Measurements from ENCODE around the gene DGKQ.
"Not testable (repeated sequence)": the region's sequence is repeated elsewhere in the genome, so short reads cannot be mapped to it uniquely, and the experiment has no call there.

Gene DGKQ

GRCh38 chr4:1009542-1010394 lies 36.4 kb upstream of the DGKQ start:
- peak; percentile 44 for DNase-seq (ENCODE audit: low spot score)

GRCh38 chr4:1008840-1009541 lies 35.6 kb upstream of the DGKQ start:
- peak; percentile 14 for DNase-seq (ENCODE audit: low spot score)

- DNase-seq (ENCODE audit: low spot score), result no peak
Observed at GRCh38 chr4:1006856-1007255, 33.5 kb upstream of the DGKQ start.

DNA sequence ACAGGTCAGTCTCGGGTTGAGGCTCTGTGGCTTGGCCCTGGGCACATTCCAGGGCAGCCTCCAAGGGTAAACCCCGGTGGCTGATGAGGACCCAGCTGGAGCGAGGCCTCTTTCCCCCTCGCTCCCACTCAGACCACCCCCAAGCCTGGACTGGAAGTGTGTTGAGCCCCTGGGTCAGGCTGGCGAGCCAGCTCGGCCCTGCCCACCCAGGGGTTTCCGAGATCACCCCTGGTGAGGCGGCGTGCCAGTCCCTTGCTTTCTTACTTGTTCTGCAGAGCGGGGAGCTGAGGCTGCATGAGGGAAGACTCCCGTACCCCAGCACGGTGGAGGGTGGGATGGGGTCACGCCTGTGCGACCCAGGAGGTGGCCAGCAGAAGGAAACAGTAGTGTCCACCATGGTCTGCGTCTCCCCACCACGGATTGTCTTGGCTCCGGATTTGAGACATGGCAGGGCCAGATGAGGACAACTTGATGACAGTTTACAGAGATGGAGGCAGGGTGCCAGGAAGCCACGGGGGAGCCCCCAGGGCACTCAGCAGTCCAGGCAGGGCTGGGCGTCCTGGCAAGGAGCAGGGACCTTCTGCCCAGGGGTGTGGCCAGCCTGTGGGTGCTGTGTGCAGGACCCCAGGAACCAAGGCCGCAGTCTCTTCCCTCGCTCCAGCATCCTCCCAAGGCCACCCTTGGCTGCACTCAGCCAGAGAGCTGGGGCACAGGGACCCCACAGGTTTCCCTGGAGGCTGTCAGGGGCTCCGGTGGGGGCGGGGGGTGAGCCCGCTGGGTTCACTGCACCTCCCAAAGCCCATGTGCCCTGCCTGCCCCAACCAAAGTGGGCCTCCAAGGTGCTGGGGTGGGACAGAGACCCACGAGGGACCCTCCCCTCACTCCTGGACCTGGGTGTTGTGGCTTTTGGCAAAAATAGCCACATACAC lies 31.5 kb upstream of the DGKQ start:
- no peak for DNase-seq (ENCODE audit: low spot score)

- no peak for DNase-seq (ENCODE audit: low spot score)
Observed at GRCh38 chr4:1004071-1004418, 30.7 kb upstream of the DGKQ start.

DNA sequence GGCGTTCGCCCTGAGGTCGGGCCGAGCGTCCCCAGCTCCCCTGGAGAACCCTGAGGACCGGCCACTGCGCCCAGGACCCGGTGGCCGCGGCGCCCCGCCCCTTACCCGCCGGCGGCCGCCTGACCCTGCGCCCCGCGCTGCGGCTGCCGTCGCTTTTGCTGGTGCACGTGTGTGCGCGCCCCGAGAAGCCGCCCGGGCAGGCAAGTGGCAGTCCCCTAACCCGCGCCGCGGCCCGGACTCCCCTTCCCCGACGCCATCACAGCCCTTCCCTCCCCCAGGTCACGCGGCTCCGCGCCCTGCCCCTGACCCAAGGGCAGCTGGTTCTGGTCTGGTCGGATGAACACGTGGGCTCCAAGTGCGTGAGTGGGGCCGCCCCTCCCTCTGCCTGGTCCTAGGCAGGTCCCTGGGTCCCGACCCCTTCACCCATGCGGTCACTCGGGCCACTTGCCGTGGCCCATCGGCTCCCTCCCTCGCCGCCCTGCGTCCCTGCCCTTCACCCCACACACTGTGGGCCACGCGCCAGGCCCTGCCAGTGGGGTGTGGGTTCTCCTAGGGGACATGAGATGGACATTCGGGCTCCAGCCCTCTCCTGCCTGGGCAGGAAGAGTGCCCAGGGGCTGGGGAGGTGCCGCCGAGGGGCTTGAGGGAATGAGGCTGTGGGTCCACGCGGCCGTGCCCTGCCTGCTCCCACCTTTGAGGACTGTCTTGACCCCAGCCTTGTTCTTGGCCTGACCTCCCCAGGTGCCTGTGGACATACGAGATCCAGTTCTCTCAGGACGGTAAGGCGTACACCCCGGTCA lies 30.1 kb upstream of the DGKQ start:
- no peak for DNase-seq (ENCODE audit: low spot score)

GRCh38 chr4:1002631-1003251 lies 29.4 kb upstream of the DGKQ start:
- no peak for DNase-seq (ENCODE audit: low spot score)

GRCh38 chr4:1002131-1002630 lies 28.8 kb upstream of the DGKQ start:
- DNase-seq (ENCODE audit: low spot score), result no peak

DNA sequence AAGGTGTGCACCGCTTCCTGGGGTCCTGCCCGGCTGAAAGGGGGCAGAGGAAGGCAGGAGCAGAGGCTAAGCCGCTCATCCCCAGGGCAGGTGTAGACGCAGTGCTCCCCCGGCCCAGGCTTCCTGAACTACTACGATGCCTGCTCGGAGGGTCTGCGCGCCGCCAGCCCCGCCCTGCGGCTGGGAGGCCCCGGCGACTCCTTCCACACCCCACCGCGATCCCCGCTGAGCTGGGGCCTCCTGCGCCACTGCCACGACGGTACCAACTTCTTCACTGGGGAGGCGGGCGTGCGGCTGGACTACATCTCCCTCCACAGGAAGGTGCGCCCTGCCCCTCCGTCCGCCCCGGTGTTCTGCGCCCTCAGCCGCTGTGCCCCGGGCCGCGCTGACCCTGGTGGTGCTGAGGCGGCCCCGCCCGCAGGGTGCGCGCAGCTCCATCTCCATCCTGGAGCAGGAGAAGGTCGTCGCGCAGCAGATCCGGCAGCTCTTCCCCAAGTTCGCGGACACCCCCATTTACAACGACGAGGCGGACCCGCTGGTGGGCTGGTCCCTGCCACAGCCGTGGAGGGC lies 28.3 kb upstream of the DGKQ start:
- DNase-seq (ENCODE audit: low spot score), result no peak

- DNase-seq (ENCODE audit: low spot score), result no peak
Observed at GRCh38 chr4:1000686-1001260, 27.4 kb upstream of the DGKQ start.

- no peak for DNase-seq (ENCODE audit: low spot score)
Observed at GRCh38 chr4:999882-1000425, 26.6 kb upstream of the DGKQ start.

DNA sequence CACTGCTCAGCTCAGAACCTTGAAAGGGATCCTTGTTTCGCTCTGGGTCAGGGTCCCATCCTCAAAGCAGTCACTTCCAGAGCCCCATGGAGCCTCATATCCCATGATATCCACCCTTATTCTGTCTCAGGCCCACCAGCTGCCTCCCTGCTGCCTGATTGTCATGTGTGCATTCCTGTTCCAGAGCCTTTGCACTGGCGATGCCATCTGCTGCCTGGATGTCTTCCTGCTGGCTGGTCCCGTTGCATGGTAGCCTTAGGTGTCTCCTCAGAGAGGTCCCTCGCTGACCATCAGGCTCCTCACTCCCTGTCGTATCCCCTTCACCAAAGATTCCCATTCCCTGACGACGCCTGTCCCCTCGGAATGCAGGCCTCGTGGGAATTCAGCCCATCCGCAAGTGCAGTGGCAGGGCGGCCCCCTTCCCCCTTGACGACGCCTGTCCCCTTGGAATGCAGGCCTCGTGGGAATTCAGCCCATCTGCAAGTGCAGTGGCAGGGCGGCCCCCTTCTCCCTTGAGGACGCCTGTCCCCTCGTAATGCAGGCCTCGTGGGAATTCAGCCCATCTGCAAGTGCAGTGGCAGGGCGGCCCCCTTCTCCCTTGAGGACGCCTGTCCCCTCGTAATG lies 26.0 kb upstream of the DGKQ start:
- not testable (repeated sequence) for DNase-seq (ENCODE audit: low spot score)

DNA sequence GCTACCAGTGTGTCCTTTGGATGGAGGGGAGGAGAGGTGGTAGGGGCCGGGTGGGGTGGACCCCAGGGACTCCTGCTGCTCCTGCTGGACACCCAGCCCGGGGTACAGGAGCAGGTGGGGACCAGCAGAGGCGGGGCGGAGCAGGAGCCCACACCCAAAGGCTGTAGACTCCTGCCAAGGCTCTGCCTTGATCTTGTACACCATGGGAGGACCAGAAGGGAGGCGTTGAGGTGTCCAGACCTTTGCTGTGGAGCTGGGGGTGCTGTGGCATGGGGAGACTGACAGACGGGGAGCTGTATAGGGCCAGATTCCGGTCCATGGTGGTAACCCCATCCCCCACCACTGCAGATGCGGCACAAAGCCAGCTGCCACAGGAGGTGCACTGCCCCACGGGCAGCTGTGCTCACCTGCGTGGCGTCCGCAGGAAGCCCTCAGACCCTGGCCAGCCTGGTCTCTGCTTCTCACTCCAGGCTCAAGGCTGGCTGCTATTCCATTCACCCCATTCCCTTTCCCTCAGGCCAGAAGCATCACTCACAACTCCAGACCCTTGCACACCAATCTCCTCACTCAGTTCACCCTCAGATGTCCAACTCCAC lies 24.8 kb upstream of the DGKQ start:
- no peak for DNase-seq (ENCODE audit: low spot score)

GRCh38 chr4:997375-998071 lies 24.2 kb upstream of the DGKQ start:
- peak; percentile 50 for DNase-seq (ENCODE audit: low spot score)

- DNase-seq (ENCODE audit: low spot score), result no peak
Observed at GRCh38 chr4:996997-997374, 23.6 kb upstream of the DGKQ start.

GRCh38 chr4:996030-996996 lies 22.9 kb upstream of the DGKQ start:
- DNase-seq (ENCODE audit: low spot score), result no peak

- no peak for DNase-seq (ENCODE audit: low spot score)
Observed at GRCh38 chr4:995311-996026, 22.1 kb upstream of the DGKQ start.
